Astrocyte of the cerebellum (primary cell): ENCODE results near the gene HNRNPA3.

Experiments
- DNase-seq: peaks from one replicate; pipeline ENCODE4 v3.0.0-alpha.2; 2011; ENCODE audit warnings: low read depth
- H3K4me3 ChIP-seq: 2 replicates; pipeline ENCODE4 v1.5.1; 2011; ENCODE audit warnings: mild to moderate bottlenecking, low read depth, low read length, moderate library complexity
- in situ Hi-C: cut with HindIII; loops from 2 replicates; pipeline ENCODE4 v1.10.0; 2017; ENCODE audit warnings: low sequenced_read_pairs
- TF ChIP-seq, protein P1 (sequence below): IDR thresholded peaks from 2 replicates; pipeline ENCODE4 v1.5.1; 2012; ENCODE audit warnings: low read length, low read depth, moderate library complexity, mild to moderate bottlenecking; ENCODE audit errors: missing control alignments

HNRNPA3 gene

DNA sequence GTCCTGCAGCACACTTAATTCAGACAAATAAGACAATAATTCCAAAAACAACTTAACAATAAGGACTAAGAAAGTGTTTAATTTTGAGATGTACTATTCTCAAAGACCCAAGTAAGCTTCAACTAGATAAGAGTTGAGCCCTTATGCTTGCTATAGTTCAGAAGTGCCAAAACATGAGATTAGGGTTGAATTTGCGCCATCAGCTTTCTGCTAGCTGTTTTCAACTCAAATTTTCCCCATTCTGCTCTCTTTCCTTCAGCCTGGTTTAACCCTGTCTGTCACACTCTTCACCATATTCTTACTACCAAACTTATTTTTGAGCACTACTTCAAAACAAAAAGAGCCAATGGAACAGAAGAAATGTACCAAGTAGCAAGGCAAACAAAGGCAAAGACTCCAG, 47.8 kb downstream of the HNRNPA3 start:
- no peak for DNase-seq
- in situ Hi-C loops = loop anchor here (5.0 kb wide), 1 partner anchor 93 kb away; no protein-coding TSS in a partner anchor
- H3K4me3 ChIP-seq = peak overlapping the region; percentile 81
- TF ChIP-seq, protein P1, sequence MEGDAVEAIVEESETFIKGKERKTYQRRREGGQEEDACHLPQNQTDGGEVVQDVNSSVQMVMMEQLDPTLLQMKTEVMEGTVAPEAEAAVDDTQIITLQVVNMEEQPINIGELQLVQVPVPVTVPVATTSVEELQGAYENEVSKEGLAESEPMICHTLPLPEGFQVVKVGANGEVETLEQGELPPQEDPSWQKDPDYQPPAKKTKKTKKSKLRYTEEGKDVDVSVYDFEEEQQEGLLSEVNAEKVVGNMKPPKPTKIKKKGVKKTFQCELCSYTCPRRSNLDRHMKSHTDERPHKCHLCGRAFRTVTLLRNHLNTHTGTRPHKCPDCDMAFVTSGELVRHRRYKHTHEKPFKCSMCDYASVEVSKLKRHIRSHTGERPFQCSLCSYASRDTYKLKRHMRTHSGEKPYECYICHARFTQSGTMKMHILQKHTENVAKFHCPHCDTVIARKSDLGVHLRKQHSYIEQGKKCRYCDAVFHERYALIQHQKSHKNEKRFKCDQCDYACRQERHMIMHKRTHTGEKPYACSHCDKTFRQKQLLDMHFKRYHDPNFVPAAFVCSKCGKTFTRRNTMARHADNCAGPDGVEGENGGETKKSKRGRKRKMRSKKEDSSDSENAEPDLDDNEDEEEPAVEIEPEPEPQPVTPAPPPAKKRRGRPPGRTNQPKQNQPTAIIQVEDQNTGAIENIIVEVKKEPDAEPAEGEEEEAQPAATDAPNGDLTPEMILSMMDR = no peak

- peak overlapping the region; percentile 81 for H3K4me3 ChIP-seq
- TF ChIP-seq, protein P1 = no peak
- DNase-seq = no peak
- in situ Hi-C loops = loop anchor here (5.0 kb wide), 1 partner anchor 94 kb away; no protein-coding TSS in a partner anchor
Observed at GRCh38 chr2:177261116-177262060, 48.8 kb downstream of the HNRNPA3 start.

DNA sequence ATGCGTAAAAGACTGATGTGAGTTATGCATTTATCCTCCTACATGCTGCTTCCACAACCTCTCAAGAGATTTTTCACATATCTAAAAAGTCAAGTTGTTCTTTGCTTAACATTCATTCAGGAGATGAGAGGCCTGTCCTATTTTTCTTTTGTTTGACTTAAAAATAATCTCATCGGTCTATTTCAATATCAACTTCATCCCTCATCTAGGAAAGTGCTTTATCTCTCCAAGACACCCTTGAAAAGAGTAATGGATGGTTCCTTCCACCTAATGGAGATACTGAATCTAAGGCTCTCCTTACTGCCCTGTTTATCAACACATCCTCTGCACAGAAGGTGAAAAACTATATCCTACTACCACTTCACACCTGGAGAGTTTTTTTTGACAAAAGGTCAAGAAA, 49.5 kb downstream of the HNRNPA3 start:
- in situ Hi-C loops = loop anchor here (5.0 kb wide), 1 partner anchor 95 kb away; no protein-coding TSS in a partner anchor
- peak overlapping the region; percentile 81 for H3K4me3 ChIP-seq
- no peak for DNase-seq
- TF ChIP-seq, protein P1 = no peak

GRCh38 chr2:177262958-177263450, 50.4 kb downstream of the HNRNPA3 start:
- no peak for DNase-seq
- in situ Hi-C loops = loop anchor here (5.0 kb wide), 1 partner anchor 96 kb away; no protein-coding TSS in a partner anchor

GRCh38 chr2:177263451-177264208, 51.0 kb downstream of the HNRNPA3 start:
- peak overlapping the region; percentile 81 for H3K4me3 ChIP-seq
- in situ Hi-C loops = loop anchor here (5.0 kb wide), 1 partner anchor 96 kb away; no protein-coding TSS in a partner anchor
- peak; percentile 96 for DNase-seq
- TF ChIP-seq, protein P1 = peak; percentile 83

More at GRCh38 chr2:177262958-177263450, 50.4 kb downstream of the HNRNPA3 start:
- TF ChIP-seq, protein P1 = no peak
- peak overlapping the region; percentile 81 for H3K4me3 ChIP-seq

DNA sequence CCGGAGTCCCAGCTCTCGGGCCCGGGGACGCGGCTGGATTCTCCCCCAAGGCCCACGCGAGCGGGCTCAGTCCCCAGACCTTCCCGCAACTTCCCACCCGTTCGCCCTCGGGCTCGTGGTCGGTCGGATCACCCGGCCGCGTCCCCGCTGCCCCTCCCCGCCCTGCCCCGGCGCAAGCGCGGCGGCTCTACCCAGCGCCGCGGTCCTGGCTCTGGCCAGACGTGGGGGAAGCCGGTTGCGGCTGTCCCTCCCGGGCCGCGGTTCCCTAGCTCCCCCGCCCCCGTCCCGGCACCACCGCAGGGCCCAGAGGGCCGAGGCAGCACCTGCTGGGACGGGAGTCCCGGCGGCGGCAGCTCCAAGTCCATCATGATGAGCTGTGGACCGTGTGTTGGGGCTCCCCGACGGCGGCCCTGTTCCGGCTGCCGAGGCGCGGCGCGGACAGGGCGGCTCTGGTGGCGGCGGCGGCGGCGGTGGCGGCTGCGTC, 51.7 kb downstream of the HNRNPA3 start:
- no peak for DNase-seq
- peak overlapping the region; percentile 81 for H3K4me3 ChIP-seq
- TF ChIP-seq, protein P1 = no peak
- in situ Hi-C loops = loop anchor here (5.0 kb wide), 1 partner anchor 97 kb away; no protein-coding TSS in a partner anchor
